K562 treated with DMSO at 1 percent for 4 hours (cell line): ENCODE data around the gene PLEKHM2. TPM values are rescaled to one million over a fixed set of nuclear protein-coding genes. Genes with fewer than 3 reads are reported as not detected.

Experiments used
- total RNA-seq: library from RNA; unstranded; fragments of 300-600 nt; gene quantifications from 2 replicates; pipeline ENCODE4 v1.2.3, GENCODE V29; 2022; ENCODE audit not compliant: insufficient read depth

PLEKHM2 gene
- 85.4 and 88.8 TPM in 2 replicates for total RNA-seq

GRCh38 chr1:15684042-15684461 is at the start of gene PLEKHM2:
TSS of gene PLEKHM2 (plus strand) at chr1:15684320. CDS start at chr1:15684559, 239 bp downstream.

GRCh38 chr1:15736038-15736891 is 52.1 kb downstream of the PLEKHM2 start, which contains the start of gene SLC25A34:
TSS of gene SLC25A34 (plus strand) at chr1:15736258. CDS start at chr1:15736486, 228 bp downstream.

GRCh38 chr1:15742339-15742801 is 58.2 kb downstream of the PLEKHM2 start, which contains the start of gene TMEM82:
TSS of gene TMEM82 (plus strand) at chr1:15742499. CDS start at chr1:15742560, 61 bp downstream.

GRCh38 chr1:15758343-15758931 is 74.3 kb downstream of the PLEKHM2 start, which contains the start of gene FBLIM1:
TSS of gene FBLIM1 (plus strand) at chr1:15758795. CDS start at chr1:15764984, 6,189 bp downstream.

Other genes starting within 250 kb of the PLEKHM2 start
- not detected in 2 replicates for gene CTRC, start 245.9 kb upstream of the PLEKHM2 start, total RNA-seq
- not detected in 2 replicates for gene CELA2A, start 227.6 kb upstream of the PLEKHM2 start, total RNA-seq
- gene CELA2B, start 208.2 kb upstream of the PLEKHM2 start, total RNA-seq = not detected in 2 replicates
- 37.2 and 39.4 TPM in 2 replicates for gene CASP9, start 160.1 kb upstream of the PLEKHM2 start, total RNA-seq
- gene DNAJC16, start 157.5 kb upstream of the PLEKHM2 start, total RNA-seq = 4.5 and 7.2 TPM in 2 replicates
- gene AGMAT, start 99.3 kb upstream of the PLEKHM2 start, total RNA-seq = not detected in 2 replicates
- gene DDI2, start 66.9 kb upstream of the PLEKHM2 start, total RNA-seq = 11.0 and 14.6 TPM in 2 replicates
- gene SLC25A34, start 51.9 kb downstream of the PLEKHM2 start, total RNA-seq = 1.1 and 2.8 TPM in 2 replicates
- not detected in 2 replicates for gene TMEM82, start 58.2 kb downstream of the PLEKHM2 start, total RNA-seq
- gene FBLIM1, start 74.5 kb downstream of the PLEKHM2 start, total RNA-seq = not detected in 2 replicates
- 1.7 and 2.4 TPM in 2 replicates for gene UQCRHL, start 123.3 kb downstream of the PLEKHM2 start, total RNA-seq
- gene SPEN, start 163.4 kb downstream of the PLEKHM2 start, total RNA-seq = 29.4 and 49.1 TPM in 2 replicates